GM12878 (cell line): ENCODE measurements around the gene PPP2R5C. TPM values are rescaled to one million over a fixed set of nuclear protein-coding genes. Genes with fewer than 3 reads are reported as not detected.

Experiments used
- ATAC-seq: fragments of 200-7000 bp; cut with Tn5 transposase; 3 replicates; pipeline ENCODE4 v1.9.1; 2020; ENCODE audit warnings: mild to moderate bottlenecking, moderate library complexity
- BruUV-seq: library from RNA; stranded (reverse); fragments of 400-500 nt; replicated peaks from 2 replicates; lab custom pipeline; 2021; lab: Mats Ljungman, UMichigan
- CTCF ChIA-PET: fragments of 300-600 bp; sonication (Branson Sonifier 250); formaldehyde crosslinking; extraction: SDS; loops from one replicate; lab custom pipeline; 2021; ENCODE audit warnings: inconsistent platforms; lab: Yijun Ruan, JAX
- POLR2A ChIA-PET: fragments of 350-600 bp; formaldehyde crosslinking; extraction: SDS; loops from one replicate; lab custom pipeline; 2021; ENCODE audit warnings: inconsistent platforms; lab: Charles Lee
- RAD21 ChIA-PET: fragments of 300-600 bp; sonication (Branson Sonifier 250); formaldehyde crosslinking; loops from one replicate; lab custom pipeline; 2023; ENCODE audit warnings: antibody characterized with exemption; ENCODE audit not compliant: unreplicated experiment; lab: Charles Lee
- SMC1A ChIA-PET: fragments of 300-600 bp; sonication (Branson Sonifier 250); formaldehyde crosslinking; loops from one replicate; lab custom pipeline; 2023; ENCODE audit not compliant: unreplicated experiment, uncharacterized antibody; lab: Charles Lee
- DNase-seq: peaks from one replicate; pipeline ENCODE4 v3.0.0-alpha.2; 2011; ENCODE audit warnings: low read depth, low spot score
- FAIRE-seq: peaks from 3 replicates; lab custom pipeline; 2011; peaks lifted over from hg19 to GRCh38; lab: Jason Lieb, UNC
- H2AFZ ChIP-seq: 2 replicates; pipeline ENCODE4 v1.6.0; 2011; ENCODE audit warnings: low read depth, low read length, control low read depth; ENCODE audit not compliant: control insufficient read depth
- H3K27ac ChIP-seq: 2 replicates; pipeline ENCODE4 v1.5.1; 2011; ENCODE audit warnings: control low read depth; ENCODE audit not compliant: control insufficient read depth, insufficient read depth
- H3K27me3 ChIP-seq, 2 experiments: replicated peaks in 1 of 2; 2 replicates each; pipeline versions ENCODE4 v1.6.0 to v1.6.1; 2011; ENCODE audit warnings: low read length in 1 of 2; ENCODE audit not compliant: control insufficient read depth in 2 of 2, insufficient read depth in 2 of 2
- H3K36me3 ChIP-seq, 2 experiments: 2 replicates each; pipeline ENCODE4 v1.5.1; 2011; ENCODE audit warnings: low read length in 1 of 2; ENCODE audit not compliant: control insufficient read depth in 2 of 2, insufficient read depth in 2 of 2
- H3K4me1 ChIP-seq: 2 replicates; pipeline ENCODE4 v1.6.1; 2011; ENCODE audit warnings: mild to moderate bottlenecking, low read length, moderate library complexity, mixed read lengths; ENCODE audit not compliant: control insufficient read depth, insufficient read depth
- H3K4me2 ChIP-seq: 2 replicates; pipeline ENCODE4 v1.6.0; 2011; ENCODE audit warnings: control low read depth; ENCODE audit not compliant: control insufficient read depth, insufficient read depth
- H3K4me3 ChIP-seq: fragments of 200-600 bp; sonication (generic); 2 replicates; pipeline ENCODE4 v1.5.1; 2016
- H3K79me2 ChIP-seq: 2 replicates; pipeline ENCODE4 v1.6.0; 2011; ENCODE audit warnings: low read length; ENCODE audit not compliant: control insufficient read depth, insufficient read depth
- H3K9ac ChIP-seq: 2 replicates; pipeline ENCODE4 v1.8.0; 2011; ENCODE audit warnings: low read length, control low read depth, mixed read lengths; ENCODE audit not compliant: control insufficient read depth, insufficient read depth
- H3K9me3 ChIP-seq: replicated peaks from 3 replicates; pipeline ENCODE4 v1.5.1; 2011; ENCODE audit warnings: mild to moderate bottlenecking, low read length; ENCODE audit not compliant: control insufficient read depth, insufficient read depth
- H4K20me1 ChIP-seq: 2 replicates; pipeline ENCODE4 v1.6.0; 2011; ENCODE audit not compliant: control insufficient read depth, insufficient read depth
- BMI1 ChIP-seq: fragments of 450-650 bp; IDR thresholded peaks from 2 replicates; pipeline ENCODE4 v1.6.1; 2016; ENCODE audit warnings: mild to moderate bottlenecking, moderate library complexity, borderline replicate concordance
- CHD2 ChIP-seq: IDR thresholded peaks from 2 replicates; pipeline ENCODE4 v1.6.1; 2011; ENCODE audit warnings: low read depth, low read length, improper control_type of control experiment, borderline replicate concordance
- ETV6 ChIP-seq, 2 experiments: fragments of 450-650 bp in 1 of 2; IDR thresholded peaks in 1 of 2; conservative IDR thresholded peaks in 1 of 2; 2 replicates each; pipeline ENCODE4 v1.6.1; 2014; ENCODE audit warnings: antibody characterized with exemption in 1 of 2, borderline replicate concordance in 1 of 2, low read depth in 1 of 2, mild to moderate bottlenecking in 1 of 2, moderate library complexity in 1 of 2
- FOXM1 ChIP-seq: IDR thresholded peaks from 2 replicates; pipeline ENCODE4 v1.6.1; 2012; ENCODE audit warnings: low read depth, mild to moderate bottlenecking, inconsistent platforms, low read length, moderate library complexity
- IKZF2 ChIP-seq, 2 experiments: fragments of 450-650 bp; IDR thresholded peaks; 2 replicates each; pipeline ENCODE4 v1.6.1; 2017; ENCODE audit warnings: mild to moderate bottlenecking in 2 of 2, moderate library complexity in 2 of 2
- NR2C1 ChIP-seq: fragments of 450-650 bp; IDR thresholded peaks from 2 replicates; pipeline ENCODE4 v1.6.1; 2017; ENCODE audit warnings: antibody characterized with exemption, mild to moderate bottlenecking, moderate library complexity
- SUZ12 ChIP-seq: fragments of 200-600 bp; sonication (generic); IDR thresholded peaks from one replicate; pipeline ENCODE4 v1.6.1; 2018; ENCODE audit warnings: antibody characterized with exemption, mild to moderate bottlenecking; ENCODE audit not compliant: unreplicated experiment
- ZBTB11 ChIP-seq: fragments of 450-650 bp; formaldehyde crosslinking; IDR thresholded peaks from 2 replicates; pipeline ENCODE4 v1.5.0; 2022; ENCODE audit warnings: mild to moderate bottlenecking, missing genetic modification characterization
- WGBS: methylation state at CpG from one replicate; pipeline ENCODE4 v1.1.6; 2016; ENCODE audit warnings: low lambda C conversion rate; ENCODE audit not compliant: insufficient replicate concordance, insufficient coverage; ENCODE audit errors: missing lambda C conversion rate; 5-methylcytosine and 5-hydroxymethylcytosine counted together
- in situ Hi-C: fragments of 300-500 bp; cut with MboI; formaldehyde crosslinking; loops from 9 replicates; pipeline ENCODE4 v1.14.3; 2018; ENCODE audit warnings: mixed read lengths
- intact Hi-C: fragments of 100-400 bp; cut with micrococcal nuclease; formaldehyde crosslinking; loops from one replicate; pipeline ENCODE4 v1.14.2; 2022; ENCODE audit not compliant: unreplicated experiment
- polyA plus RNA-seq, 11 experiments: library from polyadenylated mRNA; depleted of rRNA in 4 of 11; unstranded in 6 of 11; stranded (reverse) in 5 of 11; fragments of >200 nt; fragmentation: Nextera tagmentation in 4 of 11; fragmentation: Illumina TruSeq in 1 of 11; extraction: Ambion mirVana in 4 of 11; extraction: Trizol in 1 of 11; gene quantifications; 1 replicate in 1 of 11; 2 replicates in 10 of 11; pipeline versions ENCODE4 v1.2.1 to v1.2.3, GENCODE V29; 2011 to 2016; ENCODE audit warnings: inconsistent platforms in 2 of 11, missing spikeins in 2 of 11, low read depth in 1 of 11
- total RNA-seq, 4 experiments: library from RNA; depleted of rRNA in 3 of 4; stranded (reverse); fragments of >200 nt in 3 of 4; fragmentation: Illumina TruSeq in 1 of 4; extraction: Trizol in 1 of 4; gene quantifications; 2 replicates each; pipeline versions ENCODE4 v1.2.1 to v1.2.3, GENCODE V29; 2013 to 2021

PPP2R5C gene
- total and polyA plus RNA-seq, 10 of the 15 experiments (the other 5 are each of a cell fraction or from before 2014, with no cell fraction given), result 106 to 199 (median 144) TPM

GRCh38 chr14:101839661-101840060 is 78.2 kb downstream of the PPP2R5C start:
- TF ChIP-seq SUZ12, result no peak
- no peak for TF ChIP-seq BMI1
- no peak for TF ChIP-seq FOXM1
- no peak for TF ChIP-seq NR2C1
- TF ChIP-seq ETV6 (conservative IDR thresholded peaks at IDR 0.05 in 1 of 2, IDR thresholded peaks at IDR 0.05 in 1 of 2; ENCODE audit: borderline replicate concordance in 1 of 2, low read depth in 1 of 2), result no peak
- no peak for TF ChIP-seq CHD2
- no peak for TF ChIP-seq ZBTB11 (CRISPR knock-in tag)
- no peak for TF ChIP-seq IKZF2 (IDR thresholded peaks at IDR 0.05)
- TF ChIP-seq, all 136 proteins: peak for 0
- no peak for DNase-seq
- Histone ChIP-seq H3K4me1 (peaks cover 38% of the 10 kb centered on the region), H4K20me1 (no peaks in the 10 kb centered on the region), H3K79me2 (peaks cover 50% of the 10 kb centered on the region), H3K4me3 (no peak overlapping the region), H3K9ac (no peak overlapping the region), H3K27me3 (no peaks in the 10 kb centered on the region), H3K9me3 (no peaks in the 10 kb centered on the region), H3K36me3 (no peaks in the 10 kb centered on the region; a peak in 2 of 4 replicates), H3K4me2 (peak overlapping the region; percentile 28; the same call in 1 of the 2 replicates), H2AFZ (no peak overlapping the region), H3K27ac (peak overlapping the region; percentile 70)
- ChIA-PET SMC1A (interaction anchor here (0.7 to 1.6 kb wide), 3 partner anchors 13 to 133 kb away, joined by 3 to 6 read pairs (median 5); no protein-coding TSS in a partner anchor), CTCF (interaction anchor here (0.6 to 1.7 kb wide), 3 partner anchors 28 to 257 kb away, joined by 3 to 6 read pairs (median 5); no protein-coding TSS in a partner anchor), POLR2A (interaction anchor here (0.5 to 0.8 kb wide), 3 partner anchors 10 to 639 kb away, joined by 3 to 5 read pairs (median 4); no protein-coding TSS in a partner anchor), RAD21 (interaction anchor here (0.6 to 1.0 kb wide), 2 partner anchors 16 to 130 kb away, joined by 4 to 6 read pairs; no protein-coding TSS in a partner anchor)
- in situ Hi-C loops (no loop called here), intact Hi-C loops (loop anchor here (2.0 to 10.0 kb wide), 3 partner anchors 29 to 105 kb away; no protein-coding TSS in a partner anchor)
- no peak for ATAC-seq
- no TSS peak for BruUV-seq
- WGBS, result 91% methylated on average over 6 of the region's 6 CpGs
- no peak for FAIRE-seq
